Memory B cell (primary cell): ENCODE measurements around the gene RUNX3.
A peak's percentile ranks its signal among the peaks of the same experiment; 100 is the strongest.
"Not testable (repeated sequence)": the region's sequence is repeated elsewhere in the genome, so short reads cannot be mapped to it uniquely, and the experiment has no call there.

Experiments used
- ATAC-seq: fragments of 150-1000 bp; cut with Tn5 transposase; 2 replicates; pipeline ENCODE4 v1.10.0; 2021; ENCODE audit warnings: low read depth, mild to moderate bottlenecking, moderate library complexity
- DNase-seq, 2 donors: peaks; one replicate each; pipeline ENCODE4 v3.0.0; 2022; ENCODE audit warnings: low spot score in 2 of 2
- H3K27ac Mint-ChIP-seq: one replicate; pipeline ENCODE4 v1.8.0; 2022; ENCODE audit warnings: mild to moderate bottlenecking, moderate library complexity, mixed read lengths
- H3K27me3 Mint-ChIP-seq: one replicate; pipeline ENCODE4 v1.8.0; 2022; ENCODE audit warnings: mixed read lengths
- H3K36me3 Mint-ChIP-seq: one replicate; pipeline ENCODE4 v1.8.0; 2022; ENCODE audit warnings: mild to moderate bottlenecking, mixed read lengths
- H3K4me1 Mint-ChIP-seq: one replicate; pipeline ENCODE4 v1.8.0; 2022; ENCODE audit warnings: mixed read lengths
- H3K4me3 Mint-ChIP-seq: one replicate; pipeline ENCODE4 v1.8.0; 2022; ENCODE audit warnings: mild to moderate bottlenecking, moderate library complexity, mixed read lengths
- H3K9me3 Mint-ChIP-seq: one replicate; pipeline ENCODE4 v1.8.0; 2022; ENCODE audit warnings: mixed read lengths

Gene RUNX3

GRCh38 chr1:24930260-24931145 lies at the start of gene RUNX3:
Gene RUNX3 (minus strand): TSS chr1:24930276. CDS start chr1:24929868, 408 bp downstream.
- Mint-ChIP-seq H3K36me3 (peaks cover 3% of the 10 kb centered on the region), H3K4me3 (peak within 1 kb of the TSS; percentile 97), H3K9me3 (no peaks in the 10 kb centered on the region), H3K27me3 (no peaks in the 10 kb centered on the region), H3K4me1 (peaks cover 45% of the 10 kb centered on the region), H3K27ac (peak within 1 kb of the TSS; percentile 99)
- DNase-seq: peak; percentile 91 to 96
- peak; percentile 77 for ATAC-seq

GRCh38 chr1:24979232-24979631 lies 49.2 kb upstream of the RUNX3 start:
- not testable (repeated sequence) for H3K4me3 Mint-ChIP-seq, ATAC-seq, DNase-seq, H3K4me1 Mint-ChIP-seq, H3K27ac Mint-ChIP-seq, H3K27me3 Mint-ChIP-seq
- Mint-ChIP-seq H3K9me3 (peaks cover 17% of the 10 kb centered on the region), H3K36me3 (peaks cover 11% of the 10 kb centered on the region)

GRCh38 chr1:24978383-24979032 lies 48.4 kb upstream of the RUNX3 start:
- ATAC-seq: no peak
- no peak overlapping the region for H3K27ac Mint-ChIP-seq
- H3K4me1 Mint-ChIP-seq: no peaks in the 10 kb centered on the region

GRCh38 chr1:24975391-24975790 lies 45.3 kb upstream of the RUNX3 start:
- H3K36me3 Mint-ChIP-seq: peaks cover 11% of the 10 kb centered on the region
- no peak for ATAC-seq
- H3K9me3 Mint-ChIP-seq: peaks cover 17% of the 10 kb centered on the region
- no peak for DNase-seq
- H3K4me1 Mint-ChIP-seq: peaks cover 4% of the 10 kb centered on the region
- H3K4me3 Mint-ChIP-seq: no peak overlapping the region
- H3K27ac Mint-ChIP-seq: no peak overlapping the region
- peaks cover 1% of the 10 kb centered on the region for H3K27me3 Mint-ChIP-seq

More at GRCh38 chr1:24978383-24979032, 48.4 kb upstream of the RUNX3 start:
- Mint-ChIP-seq H3K4me3 (no peak overlapping the region), H3K36me3 (peaks cover 11% of the 10 kb centered on the region), H3K9me3 (peaks cover 17% of the 10 kb centered on the region), H3K27me3 (peaks cover 1% of the 10 kb centered on the region)
- DNase-seq: no peak

GRCh38 chr1:24973315-24973714 lies 43.2 kb upstream of the RUNX3 start:
- peaks cover 8% of the 10 kb centered on the region for H3K4me1 Mint-ChIP-seq
- H3K4me3 Mint-ChIP-seq: no peak overlapping the region
- H3K27ac Mint-ChIP-seq: no peak overlapping the region
- ATAC-seq (no peak), DNase-seq (no peak)
- peaks cover 17% of the 10 kb centered on the region for H3K9me3 Mint-ChIP-seq
- peaks cover 11% of the 10 kb centered on the region for H3K36me3 Mint-ChIP-seq
- peaks cover 1% of the 10 kb centered on the region for H3K27me3 Mint-ChIP-seq

GRCh38 chr1:24972915-24973242 lies 42.8 kb upstream of the RUNX3 start:
- Mint-ChIP-seq H3K36me3 (peaks cover 11% of the 10 kb centered on the region), H3K27me3 (peaks cover 1% of the 10 kb centered on the region), H3K4me3 (no peak overlapping the region), H3K27ac (no peak overlapping the region), H3K9me3 (peaks cover 17% of the 10 kb centered on the region), H3K4me1 (peaks cover 8% of the 10 kb centered on the region)
- DNase-seq (no peak), ATAC-seq (no peak)

- no peak overlapping the region for H3K27ac Mint-ChIP-seq
- H3K4me3 Mint-ChIP-seq: no peak overlapping the region
- H3K4me1 Mint-ChIP-seq: peaks cover 8% of the 10 kb centered on the region
- DNase-seq: no peak
- peaks cover 11% of the 10 kb centered on the region for H3K36me3 Mint-ChIP-seq
- H3K27me3 Mint-ChIP-seq: peaks cover 1% of the 10 kb centered on the region
- peaks cover 17% of the 10 kb centered on the region for H3K9me3 Mint-ChIP-seq
- ATAC-seq: no peak
These were observed 42.3 kb upstream of the RUNX3 start for GRCh38 chr1:24972221-24972914.

- H3K27me3 Mint-ChIP-seq: no peaks in the 10 kb centered on the region
- peaks cover 9% of the 10 kb centered on the region for H3K36me3 Mint-ChIP-seq
- ATAC-seq (no peak), DNase-seq (no peak)
- no peak overlapping the region for H3K4me3 Mint-ChIP-seq
- peaks cover 8% of the 10 kb centered on the region for H3K4me1 Mint-ChIP-seq
- peaks cover 12% of the 10 kb centered on the region for H3K9me3 Mint-ChIP-seq
- peak overlapping the region; percentile 18 for H3K27ac Mint-ChIP-seq
These were observed 41.1 kb upstream of the RUNX3 start for GRCh38 chr1:24970926-24971875.

- Mint-ChIP-seq H3K4me1 (peaks cover 10% of the 10 kb centered on the region), H3K4me3 (no peak overlapping the region), H3K36me3 (peaks cover 7% of the 10 kb centered on the region), H3K9me3 (peaks cover 7% of the 10 kb centered on the region), H3K27me3 (no peaks in the 10 kb centered on the region), H3K27ac (peak overlapping the region; percentile 3)
- DNase-seq: no peak
- no peak for ATAC-seq
These were observed 40.3 kb upstream of the RUNX3 start for GRCh38 chr1:24970399-24970753.

- no peaks in the 10 kb centered on the region for H3K27me3 Mint-ChIP-seq
- H3K27ac Mint-ChIP-seq: no peak overlapping the region
- H3K4me1 Mint-ChIP-seq: peaks cover 10% of the 10 kb centered on the region
- peaks cover 3% of the 10 kb centered on the region for H3K9me3 Mint-ChIP-seq
- peaks cover 5% of the 10 kb centered on the region for H3K36me3 Mint-ChIP-seq
- ATAC-seq (no peak), DNase-seq (no peak)
- no peak overlapping the region for H3K4me3 Mint-ChIP-seq
These were observed 39.7 kb upstream of the RUNX3 start for GRCh38 chr1:24969596-24970398.

GRCh38 chr1:24968941-24969585 lies 39.0 kb upstream of the RUNX3 start:
- Mint-ChIP-seq H3K36me3 (no peaks in the 10 kb centered on the region), H3K4me3 (no peak overlapping the region), H3K27ac (no peak overlapping the region)

GRCh38 chr1:24967962-24968361 lies 37.9 kb upstream of the RUNX3 start:
- DNase-seq (no peak), ATAC-seq (no peak)
- H3K36me3 Mint-ChIP-seq: no peaks in the 10 kb centered on the region
- H3K27me3 Mint-ChIP-seq: no peaks in the 10 kb centered on the region
- H3K9me3 Mint-ChIP-seq: no peaks in the 10 kb centered on the region
- H3K4me1 Mint-ChIP-seq: peaks cover 23% of the 10 kb centered on the region
- H3K27ac Mint-ChIP-seq: no peak overlapping the region
- H3K4me3 Mint-ChIP-seq: no peak overlapping the region

More at GRCh38 chr1:24968941-24969585, 39.0 kb upstream of the RUNX3 start:
- H3K4me1 Mint-ChIP-seq: peaks cover 14% of the 10 kb centered on the region
- H3K9me3 Mint-ChIP-seq: no peaks in the 10 kb centered on the region
- DNase-seq (no peak), ATAC-seq (no peak)
- no peaks in the 10 kb centered on the region for H3K27me3 Mint-ChIP-seq
